KMS-11 (cell line): ENCODE results near the gene ROR1.
"Not testable (repeated sequence)": the region's sequence is repeated elsewhere in the genome, so short reads cannot be mapped to it uniquely, and the experiment has no call there.

ENCODE experiments used
- H2AFZ ChIP-seq: fragments of 200-600 bp; sonication (generic); 2 replicates; pipeline ENCODE4 v1.6.1; 2016; ENCODE audit warnings: antibody characterized with exemption, mixed run types, low read depth
- H3K27ac ChIP-seq: fragments of 200-600 bp; sonication (generic); 2 replicates; pipeline ENCODE4 v1.6.1; 2016; ENCODE audit warnings: mild to moderate bottlenecking, mixed run types
- H3K27me3 ChIP-seq: fragments of 200-600 bp; sonication (generic); 2 replicates; pipeline ENCODE4 v1.6.1; 2017; ENCODE audit warnings: mild to moderate bottlenecking, low read depth, mixed run types, moderate library complexity; ENCODE audit not compliant: insufficient read depth
- H3K36me3 ChIP-seq: fragments of 200-600 bp; sonication (generic); 2 replicates; pipeline ENCODE4 v1.6.1; 2017; ENCODE audit warnings: mild to moderate bottlenecking, mixed run types; ENCODE audit not compliant: insufficient read depth
- H3K4me1 ChIP-seq: fragments of 200-600 bp; sonication (generic); 2 replicates; pipeline ENCODE4 v1.6.1; 2016; ENCODE audit warnings: mild to moderate bottlenecking, low read depth, mixed run types; ENCODE audit not compliant: poor library complexity, severe bottlenecking
- H3K4me2 ChIP-seq: fragments of 200-600 bp; sonication (generic); 2 replicates; pipeline ENCODE4 v1.7.0; 2016; ENCODE audit warnings: mild to moderate bottlenecking, mixed run types
- H3K4me3 ChIP-seq: fragments of 200-600 bp; sonication (generic); IDR thresholded peaks from 2 replicates; pipeline ENCODE4 v1.6.1; 2017; ENCODE audit warnings: low read depth, low read length, mixed read lengths; ENCODE audit not compliant: insufficient read depth
- H3K79me2 ChIP-seq: fragments of 200-600 bp; sonication (generic); 2 replicates; pipeline ENCODE4 v1.6.1; 2016; ENCODE audit warnings: low read depth, mixed run types; ENCODE audit not compliant: insufficient read depth
- H3K9ac ChIP-seq: fragments of 200-600 bp; sonication (generic); 2 replicates; pipeline ENCODE4 v1.6.1; 2016; ENCODE audit warnings: mild to moderate bottlenecking, mixed run types
- H4K20me1 ChIP-seq: fragments of 200-600 bp; sonication (generic); 2 replicates; pipeline ENCODE4 v1.6.1; 2016; ENCODE audit warnings: mild to moderate bottlenecking, mixed run types; ENCODE audit not compliant: insufficient read depth
- CTCF ChIP-seq: fragments of 200-600 bp; sonication (generic); conservative IDR thresholded peaks from 2 replicates; pipeline ENCODE4 v1.6.1; 2017; ENCODE audit warnings: low read depth, mild to moderate bottlenecking, antibody characterized with exemption, low read length, moderate library complexity, mixed read lengths

Gene ROR1

GRCh38 chr1:63812071-63812700 lies 38.4 kb downstream of the ROR1 start:
- peaks cover 4% of the 10 kb centered on the region for H3K4me1 ChIP-seq
- no peak overlapping the region for H3K4me3 ChIP-seq
- no peaks in the 10 kb centered on the region for H3K79me2 ChIP-seq
- H3K27ac ChIP-seq: no peak overlapping the region
- no peak overlapping the region for H2AFZ ChIP-seq
- H3K4me2 ChIP-seq: no peak overlapping the region
- TF ChIP-seq CTCF: no peak
- no peaks in the 10 kb centered on the region for H3K27me3 ChIP-seq
- no peak overlapping the region for H3K9ac ChIP-seq
- H3K36me3 ChIP-seq: no peaks in the 10 kb centered on the region
- no peaks in the 10 kb centered on the region for H4K20me1 ChIP-seq

- peaks cover 4% of the 10 kb centered on the region for H3K4me1 ChIP-seq
- no peak overlapping the region for H2AFZ ChIP-seq
- no peaks in the 10 kb centered on the region for H3K27me3 ChIP-seq
- no peaks in the 10 kb centered on the region for H3K36me3 ChIP-seq
- no peaks in the 10 kb centered on the region for H4K20me1 ChIP-seq
- no peak overlapping the region for H3K4me2 ChIP-seq
- TF ChIP-seq CTCF: no peak
- H3K9ac ChIP-seq: no peak overlapping the region
- H3K27ac ChIP-seq: no peak overlapping the region
- H3K4me3 ChIP-seq: no peak overlapping the region
- H3K79me2 ChIP-seq: no peaks in the 10 kb centered on the region
Observed at GRCh38 chr1:63813829-63814277, 40.0 kb downstream of the ROR1 start.

GRCh38 chr1:63816217-63816815 lies 42.5 kb downstream of the ROR1 start:
- H2AFZ ChIP-seq, H3K4me1 ChIP-seq, H3K4me2 ChIP-seq, H3K27me3 ChIP-seq, H3K4me3 ChIP-seq, H3K79me2 ChIP-seq, H4K20me1 ChIP-seq, H3K9ac ChIP-seq, H3K36me3 ChIP-seq, H3K27ac ChIP-seq: not testable (repeated sequence)

GRCh38 chr1:63817152-63817667 lies 43.4 kb downstream of the ROR1 start:
- Histone ChIP-seq H3K9ac (no peak overlapping the region), H3K4me2 (no peak overlapping the region), H2AFZ (no peak overlapping the region), H3K27ac (no peak overlapping the region), H3K36me3 (no peaks in the 10 kb centered on the region), H3K27me3 (no peaks in the 10 kb centered on the region), H3K79me2 (no peaks in the 10 kb centered on the region), H3K4me1 (peaks cover 11% of the 10 kb centered on the region), H4K20me1 (no peaks in the 10 kb centered on the region), H3K4me3 (no peak overlapping the region)
- no peak for TF ChIP-seq CTCF

- no peak overlapping the region for H3K4me2 ChIP-seq
- no peaks in the 10 kb centered on the region for H3K36me3 ChIP-seq
- H3K27ac ChIP-seq: no peak overlapping the region
- H3K27me3 ChIP-seq: no peaks in the 10 kb centered on the region
- no peak overlapping the region for H3K9ac ChIP-seq
- H4K20me1 ChIP-seq: no peaks in the 10 kb centered on the region
- H2AFZ ChIP-seq: no peak overlapping the region
- H3K4me3 ChIP-seq: no peak overlapping the region
- no peaks in the 10 kb centered on the region for H3K79me2 ChIP-seq
- no peak for TF ChIP-seq CTCF
- peaks cover 12% of the 10 kb centered on the region for H3K4me1 ChIP-seq
Observed at GRCh38 chr1:63817700-63818099, 43.9 kb downstream of the ROR1 start.
